Activated CD4-positive, CD25-positive, alpha-beta regulatory T cell (primary cell): ENCODE data around the gene LRRC9.
"Not testable (repeated sequence)": the region's sequence is repeated elsewhere in the genome, so short reads cannot be mapped to it uniquely, and the experiment has no call there.

Experiments used
- DNase-seq, 4 experiments: peaks; one replicate each; lab custom pipeline; 2025; lab: John Stamatoyannopoulos, UW

The LRRC9 gene

GRCh38 chr14:59957890-59958289 lies 37.9 kb downstream of the LRRC9 start:
- DNase-seq = not testable (repeated sequence)

- no peak for DNase-seq
Measured at GRCh38 chr14:59959668-59960067, 39.7 kb downstream of the LRRC9 start.

GRCh38 chr14:59961518-59962062 lies 41.6 kb downstream of the LRRC9 start:
- no peak for DNase-seq

DNA sequence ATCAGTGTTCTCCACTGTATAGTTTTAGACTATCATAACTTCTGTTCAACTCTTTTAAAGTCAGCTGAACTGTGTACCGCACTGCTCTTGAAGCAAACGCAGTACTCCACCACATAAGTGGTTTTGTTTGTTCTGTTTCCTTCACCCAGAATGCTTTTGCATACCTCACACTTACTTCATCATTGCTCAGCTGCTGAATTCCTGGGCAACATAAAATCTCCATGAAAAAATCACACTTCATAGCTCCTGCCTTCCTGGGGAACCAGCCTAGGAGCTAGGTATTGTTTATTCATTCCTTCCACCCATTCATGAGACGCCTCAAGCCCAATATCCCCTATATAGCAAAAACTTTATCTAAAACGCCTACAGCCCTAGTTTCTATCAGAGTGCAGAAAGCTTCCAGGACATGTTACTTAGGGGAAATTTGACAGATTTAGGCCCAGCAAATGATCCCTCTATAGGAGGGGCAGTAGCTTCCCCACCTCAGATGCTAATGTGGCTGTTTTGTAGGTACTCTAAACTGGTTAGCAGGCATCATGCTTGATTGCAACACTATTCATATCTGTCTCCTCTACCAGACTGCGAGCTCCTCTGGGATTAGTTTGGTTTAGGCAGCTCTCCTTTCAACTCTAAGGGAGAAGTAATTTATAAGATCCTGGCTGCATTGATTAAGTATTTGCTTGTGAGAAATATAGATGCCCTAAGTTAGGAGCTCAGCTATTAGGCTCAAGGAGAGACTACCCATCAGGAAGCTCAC lies 44.5 kb downstream of the LRRC9 start:
- no peak for DNase-seq

DNA sequence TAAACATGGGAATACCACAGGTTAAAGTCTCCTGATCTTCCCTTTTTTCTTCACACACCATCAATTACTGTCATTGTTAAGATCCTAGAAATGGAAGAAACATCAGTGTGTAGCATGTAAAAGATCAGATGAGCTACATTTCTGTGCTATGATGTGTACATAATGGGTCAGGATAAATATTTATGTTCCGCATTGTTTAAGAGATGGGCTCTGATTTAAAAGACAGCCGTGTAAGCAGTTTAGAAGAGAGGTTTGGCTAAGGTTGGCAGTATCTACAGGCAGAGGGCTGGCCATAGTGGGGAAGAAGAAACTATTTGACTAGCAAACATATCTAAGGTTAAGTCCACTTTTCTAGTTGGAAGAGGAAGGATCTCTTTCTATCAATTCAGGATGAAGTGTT lies 49.4 kb downstream of the LRRC9 start:
- no peak for DNase-seq

GRCh38 chr14:59981564-59981963 lies 61.6 kb downstream of the LRRC9 start:
- DNase-seq = no peak

GRCh38 chr14:59983048-59983447 lies 63.1 kb downstream of the LRRC9 start:
- no peak for DNase-seq

DNA sequence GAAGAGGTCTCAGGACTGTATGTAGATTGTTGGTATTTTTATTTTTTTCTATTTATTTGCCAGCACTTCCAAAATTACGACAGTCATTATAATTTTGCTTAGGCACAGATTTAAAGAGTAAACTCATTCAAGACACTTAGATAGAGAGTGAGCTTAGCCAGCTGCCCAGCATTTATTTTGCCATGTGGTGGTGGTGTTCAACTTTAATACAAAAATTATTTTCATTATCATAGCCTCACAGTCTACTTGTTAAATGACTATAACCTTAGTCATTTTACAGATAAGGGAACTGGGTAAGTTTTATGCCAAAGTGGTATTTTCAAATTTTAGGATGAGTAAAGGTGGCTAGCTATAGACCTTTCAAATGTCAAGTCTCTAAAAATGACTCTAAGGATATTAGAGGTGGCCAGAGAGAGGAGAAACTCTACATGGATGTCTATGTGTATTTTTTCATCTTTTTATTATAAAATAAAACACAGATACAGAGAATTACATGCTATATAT lies 66.7 kb downstream of the LRRC9 start:
- DNase-seq = no peak

GRCh38 chr14:59997449-59997848 lies 77.5 kb downstream of the LRRC9 start:
- no peak for DNase-seq

- DNase-seq = no peak
Measured at GRCh38 chr14:59997966-59998365, 78.0 kb downstream of the LRRC9 start.

GRCh38 chr14:59998564-59998963 lies 78.6 kb downstream of the LRRC9 start:
- no peak for DNase-seq

- no peak for DNase-seq
Measured at GRCh38 chr14:60002819-60003492, 83.0 kb downstream of the LRRC9 start.

GRCh38 chr14:60003991-60004390 lies 84.0 kb downstream of the LRRC9 start:
- no peak for DNase-seq

DNA sequence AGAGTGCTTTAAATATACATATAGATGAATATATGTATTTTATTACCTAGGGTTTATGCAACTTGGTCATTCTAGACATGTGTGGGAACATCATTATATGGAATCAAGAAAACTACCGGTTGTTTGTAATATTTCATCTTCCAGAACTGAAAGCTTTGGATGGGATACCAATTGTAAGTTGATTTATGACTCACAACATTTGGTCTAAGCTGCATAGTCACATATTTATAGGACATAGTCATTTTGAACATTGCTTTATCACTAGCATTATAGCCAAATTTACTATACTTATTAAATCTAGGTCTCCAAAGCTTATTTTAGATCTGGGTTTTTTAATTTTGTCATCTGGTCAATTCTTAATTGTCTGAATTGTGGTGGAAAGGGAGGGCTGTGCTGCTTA lies 88.1 kb downstream of the LRRC9 start:
- no peak for DNase-seq

GRCh38 chr14:60010263-60010662 lies 90.3 kb downstream of the LRRC9 start:
- DNase-seq = not testable (repeated sequence)

DNA sequence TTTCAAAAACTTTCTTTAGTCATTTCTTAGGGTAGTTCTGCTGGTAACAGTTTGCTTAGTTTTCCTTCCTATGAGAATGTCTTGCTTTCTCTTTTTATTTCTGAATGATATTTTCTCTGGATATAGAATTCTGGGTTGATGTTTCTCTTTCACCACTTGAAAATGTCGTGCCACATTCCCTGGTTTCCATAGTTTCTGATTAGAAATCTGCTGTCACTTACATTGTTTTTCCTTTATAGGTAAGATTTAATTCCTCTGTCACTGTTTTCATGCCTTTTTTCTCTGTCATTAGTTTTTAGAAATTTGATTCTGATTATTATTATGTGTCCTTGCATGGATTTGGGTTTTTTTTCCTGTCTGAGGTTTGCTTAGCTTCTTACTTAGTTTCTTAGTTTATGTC lies 94.5 kb downstream of the LRRC9 start:
- DNase-seq = no peak

GRCh38 chr14:60021619-60022018 lies 101.7 kb downstream of the LRRC9 start:
- DNase-seq = no peak

DNA sequence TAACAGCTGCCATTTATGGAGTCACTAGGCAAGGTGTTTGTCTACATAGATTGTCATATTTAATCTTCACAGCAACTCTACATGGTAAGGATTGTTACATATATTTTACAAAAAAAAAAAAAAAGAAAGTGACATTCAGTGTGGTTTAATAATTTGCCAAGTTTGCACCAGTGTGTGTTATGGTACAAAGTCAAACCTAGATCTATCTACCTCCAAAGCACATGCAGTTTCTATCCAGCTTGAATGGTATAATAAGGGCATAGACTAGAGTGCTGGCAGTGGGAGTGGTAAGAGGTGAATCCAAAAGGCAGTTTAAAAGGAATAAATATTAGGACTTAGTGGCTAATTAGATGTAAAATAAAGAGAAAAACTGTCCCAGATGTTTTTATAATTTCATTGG lies 105.6 kb downstream of the LRRC9 start:
- DNase-seq = no peak

- DNase-seq = no peak
Measured at GRCh38 chr14:60035177-60035576, 115.2 kb downstream of the LRRC9 start.

GRCh38 chr14:60047976-60048375 lies 128.0 kb downstream of the LRRC9 start:
- DNase-seq = not testable (repeated sequence)

DNA sequence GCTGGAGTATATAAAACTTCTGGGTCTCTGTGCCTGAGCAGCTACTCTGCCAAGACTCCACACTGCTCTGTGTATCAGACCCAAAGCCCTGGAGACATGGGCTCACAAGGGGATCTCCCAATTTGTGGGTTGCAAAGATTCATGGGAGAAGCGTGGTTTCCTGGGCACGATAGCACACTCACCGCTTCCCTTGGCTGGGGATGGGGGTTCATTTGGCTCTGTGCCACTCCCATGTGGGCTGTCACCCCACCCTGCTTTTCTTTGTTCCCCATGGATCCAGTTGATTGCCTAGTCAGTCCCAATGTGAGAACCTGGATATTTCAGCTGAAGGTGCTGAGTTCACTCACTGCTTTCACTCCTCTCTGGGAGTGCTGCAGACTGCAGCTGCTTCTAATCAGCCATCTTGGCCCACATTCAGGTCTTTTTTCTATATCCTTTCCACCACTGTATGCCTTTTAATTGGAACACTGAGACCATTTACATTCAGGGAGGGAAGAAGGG lies 131.8 kb downstream of the LRRC9 start:
- no peak for DNase-seq

- no peak for DNase-seq
Measured at GRCh38 chr14:60058087-60058486, 138.1 kb downstream of the LRRC9 start.

DNA sequence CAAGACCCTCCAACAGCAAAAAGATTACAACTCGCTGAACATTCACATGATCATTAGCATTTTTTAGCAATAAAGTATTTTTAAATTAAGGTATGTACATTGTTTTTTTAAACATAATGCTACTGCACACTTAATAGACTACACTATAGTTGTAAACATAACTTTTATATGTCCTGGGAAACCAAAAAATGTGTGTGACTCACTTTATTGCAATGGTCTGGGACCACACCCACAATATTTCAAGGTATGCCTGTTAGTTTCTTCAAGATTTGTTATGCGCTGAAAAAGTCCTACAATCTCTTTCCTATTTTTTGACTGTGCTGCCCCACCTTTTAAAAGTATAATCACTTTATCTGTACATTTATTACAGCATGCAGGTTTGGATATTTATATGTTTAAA lies 141.4 kb downstream of the LRRC9 start:
- DNase-seq = no peak
